IPS DF 6.9 (cell line): Measurements from ENCODE around the gene NHSL2.
"Not testable (repeated sequence)": the region's sequence is repeated elsewhere in the genome, so short reads cannot be mapped to it uniquely, and the experiment has no call there.

Experiments
- DNase-seq: peaks from one replicate; pipeline ENCODE4 v3.0.0-alpha.2; 2013; ENCODE audit warnings: low read depth, low spot score
- H3K27ac ChIP-seq: one replicate; pipeline ENCODE4 v1.5.1; 2013; ENCODE audit warnings: low read length, control low read depth
- H3K27me3 ChIP-seq: 2 replicates; pipeline ENCODE4 v1.6.1; 2013; ENCODE audit warnings: mild to moderate bottlenecking, low read length; ENCODE audit not compliant: control insufficient read depth, insufficient read depth
- H3K36me3 ChIP-seq: 2 replicates; pipeline ENCODE4 v1.6.1; 2013; ENCODE audit warnings: low read length; ENCODE audit not compliant: control insufficient read depth, insufficient read depth
- H3K4me1 ChIP-seq: 2 replicates; pipeline ENCODE4 v1.6.1; 2013; ENCODE audit warnings: low read length; ENCODE audit not compliant: control insufficient read depth, insufficient read depth
- H3K4me3 ChIP-seq: 2 replicates; pipeline ENCODE4 v1.5.1; 2013; ENCODE audit warnings: mild to moderate bottlenecking, low read length
- H3K9me3 ChIP-seq: 2 replicates; pipeline ENCODE4 v1.6.1; 2013; ENCODE audit warnings: low read length, inconsistent platforms; ENCODE audit not compliant: control insufficient read depth, insufficient read depth
- WGBS: extraction: QIAGEN DNeasy Blood & Tissue Kit; methylation state at CpG from one replicate; pipeline ENCODE4 v1.1.7; 2013; ENCODE audit warnings: mixed read lengths, missing lambda C conversion rate; ENCODE audit not compliant: insufficient read length, insufficient coverage; 5-methylcytosine and 5-hydroxymethylcytosine counted together

NHSL2 gene

GRCh38 chrX:72165551-72165950 lies 254.9 kb downstream of the NHSL2 start:
- Histone ChIP-seq H3K4me1 (no peaks in the 10 kb centered on the region), H3K27me3 (no peaks in the 10 kb centered on the region), H3K4me3 (no peak overlapping the region), H3K36me3 (no peaks in the 10 kb centered on the region), H3K9me3 (no peaks in the 10 kb centered on the region), H3K27ac (no peak overlapping the region)
- DNase-seq: no peak
- WGBS: no CpG with 5 or more reads among the region's 4 CpGs

GRCh38 chrX:72169008-72169728 lies 258.5 kb downstream of the NHSL2 start:
- no peak overlapping the region for H3K4me3 ChIP-seq
- H3K36me3 ChIP-seq: no peaks in the 10 kb centered on the region
- WGBS: no CpG with 5 or more reads among the region's 6 CpGs
- H3K27ac ChIP-seq: no peak overlapping the region
- DNase-seq: no peak
- no peaks in the 10 kb centered on the region for H3K9me3 ChIP-seq
- H3K27me3 ChIP-seq: no peaks in the 10 kb centered on the region
- H3K4me1 ChIP-seq: no peaks in the 10 kb centered on the region

GRCh38 chrX:72176289-72176688 lies 265.6 kb downstream of the NHSL2 start:
- WGBS: no CpG with 5 or more reads among the region's 5 CpGs
- not testable (repeated sequence) for H3K4me3 ChIP-seq, H3K9me3 ChIP-seq, H3K4me1 ChIP-seq, DNase-seq, H3K27ac ChIP-seq, H3K27me3 ChIP-seq, H3K36me3 ChIP-seq

- DNase-seq: no peak
- no peaks in the 10 kb centered on the region for H3K9me3 ChIP-seq
- no peak overlapping the region for H3K27ac ChIP-seq
- WGBS: no CpG with 5 or more reads among the region's 2 CpGs
- no peak overlapping the region for H3K4me3 ChIP-seq
- no peaks in the 10 kb centered on the region for H3K27me3 ChIP-seq
- no peaks in the 10 kb centered on the region for H3K4me1 ChIP-seq
- H3K36me3 ChIP-seq: no peaks in the 10 kb centered on the region
Observed at GRCh38 chrX:72176981-72177380, 266.3 kb downstream of the NHSL2 start.

GRCh38 chrX:72180539-72180938 lies 269.9 kb downstream of the NHSL2 start:
- Histone ChIP-seq H3K27ac (no peak overlapping the region), H3K36me3 (no peaks in the 10 kb centered on the region; the same call in 1 of the 2 replicates), H3K4me3 (no peak overlapping the region), H3K4me1 (no peaks in the 10 kb centered on the region; the same call in 1 of the 2 replicates), H3K9me3 (no peaks in the 10 kb centered on the region), H3K27me3 (no peaks in the 10 kb centered on the region)
- no CpG with 5 or more reads among the region's 1 CpG for WGBS
- no peak for DNase-seq

GRCh38 chrX:72181178-72182125 lies 270.8 kb downstream of the NHSL2 start, which contains the start of gene PIN4:
PIN4 (plus strand) TSS chrX:72181757; CDS start chrX:72181786, 29 bp downstream.
- Histone ChIP-seq H3K9me3 (no peaks in the 10 kb centered on the region), H3K27ac (no peak within 1 kb of the TSS), H3K27me3 (no peaks in the 10 kb centered on the region), H3K36me3 (no peaks in the 10 kb centered on the region; the same call in 1 of the 2 replicates), H3K4me1 (no peaks in the 10 kb centered on the region; the same call in 1 of the 2 replicates), H3K4me3 (peak within 1 kb of the TSS; percentile 94)
- DNase-seq: peak; percentile 64
- WGBS: no CpG with 5 or more reads among the region's 46 CpGs

GRCh38 chrX:72182924-72183323 lies 272.3 kb downstream of the NHSL2 start:
- no peak for DNase-seq
- no CpG with 5 or more reads among the region's 2 CpGs for WGBS
- no peak overlapping the region for H3K4me3 ChIP-seq
- no peaks in the 10 kb centered on the region; the same call in 1 of the 2 replicates for H3K4me1 ChIP-seq
- H3K9me3 ChIP-seq: no peaks in the 10 kb centered on the region
- no peak overlapping the region for H3K27ac ChIP-seq
- no peaks in the 10 kb centered on the region; the same call in 1 of the 2 replicates for H3K36me3 ChIP-seq
- H3K27me3 ChIP-seq: no peaks in the 10 kb centered on the region

- Histone ChIP-seq H3K27me3 (no peaks in the 10 kb centered on the region), H3K36me3 (no peaks in the 10 kb centered on the region), H3K27ac (no peak overlapping the region), H3K4me3 (no peak overlapping the region), H3K4me1 (no peaks in the 10 kb centered on the region), H3K9me3 (no peaks in the 10 kb centered on the region)
- no CpG with 5 or more reads among the region's 7 CpGs for WGBS
- no peak for DNase-seq
Observed at GRCh38 chrX:72201836-72202536, 291.3 kb downstream of the NHSL2 start.
